ENCODE data around the gene LIPT2.

LIPT2 gene

GRCh38 chr11:74490941-74491340 is 2.6 kb downstream of the LIPT2 start:
- ATAC-seq = no peak
- TF ChIP-seq ZNF70 (CRISPR knock-in tag; IDR thresholded peaks at IDR 0.05) (no peak), GLIS3 (CRISPR knock-in tag; IDR thresholded peaks at IDR 0.05) (no peak), CSDC2 (CRISPR knock-in tag; IDR thresholded peaks at IDR 0.05) (no peak), PPARA (CRISPR knock-in tag; IDR thresholded peaks at IDR 0.05; ENCODE audit: borderline replicate concordance) (no peak), CREB5 (CRISPR knock-in tag; IDR thresholded peaks at IDR 0.05; ENCODE audit: low read depth) (no peak), CSRNP3 (CRISPR knock-in tag; IDR thresholded peaks at IDR 0.05) (no peak), ZNF8 (CRISPR knock-in tag; IDR thresholded peaks at IDR 0.05) (no peak), TOX (CRISPR knock-in tag; IDR thresholded peaks at IDR 0.05; ENCODE audit: borderline replicate concordance) (no peak), ZFP30 (CRISPR knock-in tag; IDR thresholded peaks at IDR 0.05) (no peak)

- ATAC-seq = no peak
These were observed 5.6 kb downstream of the LIPT2 start for GRCh38 chr11:74487875-74488274.

More at GRCh38 chr11:74487875-74488274, 5.6 kb downstream of the LIPT2 start:
- TF ChIP-seq TSHZ2 (CRISPR knock-in tag; IDR thresholded peaks at IDR 0.05) (no peak), SNAI2 (CRISPR knock-in tag; IDR thresholded peaks at IDR 0.05) (no peak), ZNF70 (CRISPR knock-in tag; IDR thresholded peaks at IDR 0.05) (no peak), CSRNP3 (CRISPR knock-in tag; IDR thresholded peaks at IDR 0.05) (no peak), PATZ1 (CRISPR knock-in tag; IDR thresholded peaks at IDR 0.05; ENCODE audit: borderline replicate concordance) (no peak), BACH2 (CRISPR knock-in tag; IDR thresholded peaks at IDR 0.05; ENCODE audit: borderline replicate concordance) (no peak), ZNF565 (CRISPR knock-in tag; conservative IDR thresholded peaks at IDR 0.05; ENCODE audit: low read depth) (no peak), ZNF8 (CRISPR knock-in tag; IDR thresholded peaks at IDR 0.05) (no peak), OSR1 (CRISPR knock-in tag; IDR thresholded peaks at IDR 0.05) (no peak), ESRRG (CRISPR knock-in tag; IDR thresholded peaks at IDR 0.05) (no peak), CSDC2 (CRISPR knock-in tag; IDR thresholded peaks at IDR 0.05) (no peak), ARNTL (CRISPR knock-in tag; IDR thresholded peaks at IDR 0.05; ENCODE audit: borderline replicate concordance, low read depth) (no peak), TCF4 (CRISPR knock-in tag; IDR thresholded peaks at IDR 0.05; ENCODE audit: borderline replicate concordance) (no peak), ZFP30 (CRISPR knock-in tag; IDR thresholded peaks at IDR 0.05) (no peak), ZFP3 (CRISPR knock-in tag; IDR thresholded peaks at IDR 0.05) (no peak), RARB (CRISPR knock-in tag; IDR thresholded peaks at IDR 0.05) (no peak), GLIS3 (CRISPR knock-in tag; IDR thresholded peaks at IDR 0.05) (no peak), TOX (CRISPR knock-in tag; IDR thresholded peaks at IDR 0.05; ENCODE audit: borderline replicate concordance) (no peak), CREB5 (CRISPR knock-in tag; IDR thresholded peaks at IDR 0.05; ENCODE audit: low read depth) (no peak), PPARA (CRISPR knock-in tag; IDR thresholded peaks at IDR 0.05; ENCODE audit: borderline replicate concordance) (no peak)

Measured in SK-N-SH treated with all-trans-retinoic acid at 6 μM for 48 hours (cell line).